IMR-90 (cell line): Measurements from ENCODE around the gene NAPEPLD. TPM values are rescaled to one million over a fixed set of nuclear protein-coding genes. Genes with fewer than 3 reads are reported as not detected.
"Not testable (repeated sequence)": the region's sequence is repeated elsewhere in the genome, so short reads cannot be mapped to it uniquely, and the experiment has no call there.

Experiments used
- ATAC-seq: fragments of 200-7000 bp; cut with Tn5 transposase; 2 replicates; pipeline ENCODE4 v1.9.1; 2020; ENCODE audit warnings: low read depth, mild to moderate bottlenecking, moderate library complexity
- BruUV-seq: library from RNA; stranded (reverse); fragments of 400-500 nt; replicated peaks from 2 replicates; lab custom pipeline; 2021; lab: Mats Ljungman, UMichigan
- CTCF ChIA-PET: fragments of 300-600 bp; formaldehyde crosslinking; extraction: SDS; loops from one replicate; lab custom pipeline; 2021; ENCODE audit warnings: antibody characterized with exemption; lab: Yijun Ruan, JAX
- POLR2A ChIA-PET: fragments of 300-600 bp; sonication (Branson Sonifier 250); formaldehyde crosslinking; loops from one replicate; lab custom pipeline; 2022; ENCODE audit warnings: antibody characterized with exemption; ENCODE audit not compliant: unreplicated experiment; lab: Charles Lee
- DNase-seq: peaks from one replicate; pipeline ENCODE4 v3.0.0; 2013
- H2AFZ ChIP-seq: replicated peaks from 2 replicates; pipeline ENCODE3; 2013; ENCODE audit warnings: low read length, mild to moderate bottlenecking; ENCODE audit not compliant: poor library complexity
- H2AK5ac ChIP-seq: 2 replicates; pipeline ENCODE4 v1.6.1; 2013; ENCODE audit warnings: low read depth, low read length, inconsistent platforms
- H2AK9ac ChIP-seq: replicated peaks from 2 replicates; pipeline ENCODE3; 2013; ENCODE audit warnings: mild to moderate bottlenecking, low read depth, low read length, moderate library complexity; ENCODE audit not compliant: poor library complexity
- H2BK120ac ChIP-seq: 2 replicates; pipeline ENCODE4 v1.6.1; 2013; ENCODE audit warnings: low read depth, low read length, inconsistent platforms
- H2BK15ac ChIP-seq: 3 replicates; pipeline ENCODE4 v1.6.1; 2013; ENCODE audit warnings: low read depth, low read length, inconsistent platforms
- H2BK20ac ChIP-seq: 2 replicates; pipeline ENCODE4 v1.6.1; 2013; ENCODE audit warnings: low read depth, mild to moderate bottlenecking, inconsistent platforms, low read length, moderate library complexity
- H2BK5ac ChIP-seq: 2 replicates; pipeline ENCODE4 v1.6.1; 2013; ENCODE audit warnings: mild to moderate bottlenecking, low read depth, low read length, inconsistent platforms; ENCODE audit not compliant: poor library complexity, severe bottlenecking
- H3K14ac ChIP-seq: replicated peaks from 2 replicates; pipeline ENCODE4 v1.6.1; 2013; ENCODE audit warnings: low read depth, low read length, inconsistent platforms
- H3K18ac ChIP-seq: 2 replicates; pipeline ENCODE4 v1.6.1; 2013; ENCODE audit warnings: low read depth, low read length, control low read depth
- H3K23ac ChIP-seq: 2 replicates; pipeline ENCODE4 v1.6.1; 2013; ENCODE audit warnings: low read depth, low read length, inconsistent platforms
- H3K27ac ChIP-seq: 2 replicates; pipeline ENCODE4 v1.5.1; 2013; ENCODE audit warnings: mild to moderate bottlenecking, control low read depth, low read length; ENCODE audit not compliant: insufficient read depth
- H3K27me3 ChIP-seq: 2 replicates; pipeline ENCODE4 v1.6.1; 2013; ENCODE audit warnings: low read length; ENCODE audit not compliant: control insufficient read depth, insufficient read depth
- H3K36me3 ChIP-seq: 2 replicates; pipeline ENCODE4 v1.6.1; 2013; ENCODE audit warnings: low read length, mixed read lengths; ENCODE audit not compliant: control insufficient read depth, insufficient read depth
- H3K4ac ChIP-seq: 2 replicates; pipeline ENCODE4 v1.6.1; 2013; ENCODE audit warnings: low read depth, low read length, inconsistent platforms
- H3K4me1 ChIP-seq: 2 replicates; pipeline ENCODE4 v1.6.1; 2013; ENCODE audit warnings: low read length, mixed read lengths; ENCODE audit not compliant: control insufficient read depth, insufficient read depth
- H3K4me2 ChIP-seq: 2 replicates; pipeline ENCODE4 v1.6.1; 2013; ENCODE audit warnings: low read depth, mild to moderate bottlenecking, control low read depth, low read length, moderate library complexity
- H3K4me3 ChIP-seq: 2 replicates; pipeline ENCODE4 v1.5.1; 2013; ENCODE audit warnings: low read depth, mild to moderate bottlenecking, control low read depth, low read length, moderate library complexity; ENCODE audit not compliant: insufficient read depth
- H3K56ac ChIP-seq: 2 replicates; pipeline ENCODE4 v1.6.1; 2013; ENCODE audit warnings: low read length, inconsistent platforms; ENCODE audit not compliant: insufficient read depth; ENCODE audit errors: extremely low read depth
- H3K79me1 ChIP-seq, 2 experiments: 2 replicates each; pipeline ENCODE4 v1.6.1; 2013; ENCODE audit warnings: low read length in 2 of 2, inconsistent platforms in 1 of 2, low read depth in 1 of 2
- H3K9ac ChIP-seq: 2 replicates; pipeline ENCODE4 v1.6.1; 2013; ENCODE audit warnings: low read depth, low read length, control low read depth
- H3K9me1 ChIP-seq: 2 replicates; pipeline ENCODE4 v1.6.1; 2013; ENCODE audit warnings: low read length, inconsistent platforms; ENCODE audit not compliant: insufficient read depth
- H3K9me3 ChIP-seq: 2 replicates; pipeline ENCODE4 v1.6.1; 2013; ENCODE audit warnings: low read length; ENCODE audit not compliant: control insufficient read depth, insufficient read depth
- H4K20me1 ChIP-seq: 2 replicates; pipeline ENCODE4 v1.6.1; 2013; ENCODE audit warnings: low read length, inconsistent platforms; ENCODE audit not compliant: insufficient read depth
- H4K5ac ChIP-seq: 2 replicates; pipeline ENCODE4 v1.6.1; 2013; ENCODE audit warnings: mild to moderate bottlenecking, low read depth, low read length, control low read depth
- H4K8ac ChIP-seq, 2 experiments: 2 replicates each; pipeline ENCODE4 v1.6.1; 2013; ENCODE audit warnings: low read depth in 2 of 2, low read length in 2 of 2, control low read depth in 1 of 2, inconsistent platforms in 1 of 2
- H4K91ac ChIP-seq: 2 replicates; pipeline ENCODE4 v1.6.1; 2013; ENCODE audit warnings: low read depth, low read length, inconsistent platforms; ENCODE audit not compliant: insufficient read depth
- WGBS, 2 experiments: methylation state at CpG; one replicate each; pipeline versions ENCODE4 v1.1.5 to v1.1.7; 2013; ENCODE audit warnings: missing lambda C conversion rate in 2 of 2; ENCODE audit not compliant: insufficient read length in 1 of 2; ENCODE audit errors: extremely low coverage in 2 of 2; 5-methylcytosine and 5-hydroxymethylcytosine counted together
- dilution Hi-C: fragments of 300-500 bp; cut with HindIII; formaldehyde crosslinking; loops from one replicate; pipeline ENCODE4 v1.14.3; 2018; ENCODE audit warnings: low sequenced_read_pairs; ENCODE audit not compliant: unreplicated experiment
- in situ Hi-C: fragments of 300-500 bp; cut with MboI; formaldehyde crosslinking; loops from 3 replicates; pipeline ENCODE4 v1.14.3; 2019; ENCODE audit warnings: low sequenced_read_pairs, inconsistent platforms, mixed read lengths
- intact Hi-C: fragments of 100-400 bp; cut with micrococcal nuclease; formaldehyde crosslinking; loops from 2 replicates; pipeline ENCODE4 v1.10.0; 2022
- polyA plus RNA-seq, 3 experiments: library from polyadenylated mRNA; depleted of rRNA; stranded (reverse); fragments of >200 nt; gene quantifications; 2 replicates each; pipeline ENCODE4 v1.2.3, GENCODE V29; 2012; ENCODE audit warnings: low replicate concordance in 1 of 3
- total RNA-seq: library from RNA; depleted of rRNA; stranded (reverse); fragments of >200 nt; gene quantifications from 2 replicates; pipeline ENCODE4 v1.2.3, GENCODE V29; 2012

Gene NAPEPLD
- total and polyA plus RNA-seq, 2 of the 4 experiments (the other 2 are of a cell fraction) = 2.2 to 3.4 TPM

DNA sequence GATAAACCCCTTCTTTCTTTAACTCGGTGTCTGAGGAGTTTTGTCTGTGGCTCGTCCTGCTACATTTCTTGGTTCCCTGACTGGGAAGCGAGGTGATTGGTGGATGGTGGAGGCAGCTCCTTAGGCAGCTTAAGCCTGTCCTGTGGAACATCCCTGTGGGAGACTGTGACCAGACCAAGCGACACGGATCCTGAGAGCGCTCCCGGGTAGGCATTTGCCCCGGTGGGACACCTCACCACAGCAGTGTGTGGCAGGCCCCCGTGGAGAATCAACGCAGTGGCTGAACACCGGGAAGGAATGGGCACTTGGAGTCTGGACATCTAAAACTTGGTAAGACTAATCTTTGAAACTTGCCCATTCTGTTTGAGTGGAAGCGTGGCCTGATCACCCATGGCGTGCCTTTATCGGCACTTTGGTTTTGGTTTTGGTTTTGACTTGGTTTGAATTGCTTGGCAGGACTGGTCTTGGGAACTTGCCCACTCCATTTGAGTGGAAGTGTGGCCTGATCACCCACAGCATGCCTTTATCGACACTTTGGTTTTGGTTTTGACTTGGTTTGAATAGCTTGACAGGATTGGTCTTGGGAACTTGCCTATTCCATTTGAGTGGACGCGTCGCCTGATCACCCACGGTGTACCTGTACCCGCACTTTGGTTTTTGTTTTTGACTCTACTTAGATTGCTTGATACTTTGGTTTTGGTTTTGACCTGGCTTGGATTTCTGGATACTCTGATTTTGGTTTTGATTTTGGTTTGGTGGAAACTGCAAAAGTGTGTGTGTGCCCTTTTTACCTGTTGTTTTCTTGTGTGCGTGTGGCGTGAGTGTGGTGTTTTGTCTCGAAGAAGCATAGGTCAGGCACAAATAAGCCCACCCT is 4.1 kb upstream of the NAPEPLD start:
- H4K5ac ChIP-seq, dilution Hi-C loops, intact Hi-C loops, in situ Hi-C loops, H3K18ac ChIP-seq, H3K56ac ChIP-seq, H2BK15ac ChIP-seq, H2BK5ac ChIP-seq, H2AFZ ChIP-seq, H3K27ac ChIP-seq, H3K36me3 ChIP-seq, H3K9me1 ChIP-seq, H2AK5ac ChIP-seq, H4K20me1 ChIP-seq, H2BK120ac ChIP-seq, H3K14ac ChIP-seq, DNase-seq, H2AK9ac ChIP-seq, CTCF ChIA-PET, H3K23ac ChIP-seq, H2BK20ac ChIP-seq, H3K4me1 ChIP-seq, ATAC-seq, H3K9ac ChIP-seq, H3K79me1 ChIP-seq, H4K91ac ChIP-seq, POLR2A ChIA-PET, H3K4me2 ChIP-seq, H3K9me3 ChIP-seq, H3K27me3 ChIP-seq, BruUV-seq, H3K4ac ChIP-seq, H3K4me3 ChIP-seq, H4K8ac ChIP-seq: not testable (repeated sequence)
- 98% methylated on average over 11 of the region's 23 CpGs; no CpG with 5 or more reads in 1 of the 2 experiments for WGBS, 2 experiments

DNA sequence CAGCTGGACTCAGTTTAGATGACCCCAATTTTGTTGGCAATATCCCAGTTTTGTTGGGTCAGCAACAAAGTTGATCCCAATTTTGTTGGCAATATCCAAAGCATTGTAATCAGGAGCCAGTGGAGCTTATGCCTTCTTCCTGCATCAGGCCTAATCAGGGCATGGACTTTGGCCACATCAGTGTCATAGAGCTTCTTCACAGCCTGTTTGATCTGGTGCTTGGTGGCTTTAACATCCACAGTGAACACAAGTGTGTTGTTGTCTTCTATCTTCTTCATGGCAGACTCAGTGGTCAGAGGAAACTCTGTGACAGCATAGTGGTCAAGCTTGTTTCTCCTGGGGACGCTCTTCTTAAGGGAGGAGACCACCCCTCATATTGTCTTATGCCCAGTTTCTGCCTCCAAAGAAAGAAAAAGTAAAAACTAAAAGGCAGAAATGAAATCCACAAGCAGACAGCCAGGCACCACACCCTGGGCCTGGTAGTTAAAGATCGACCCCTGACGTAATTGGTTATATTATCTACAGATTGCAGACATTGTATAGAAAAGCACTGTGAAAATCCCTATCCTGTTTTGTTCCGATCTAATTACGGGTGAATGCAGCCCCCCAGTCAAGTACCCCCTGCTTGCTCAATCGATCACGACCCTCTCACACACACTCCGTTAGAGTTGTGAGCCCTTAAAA is 3.2 kb upstream of the NAPEPLD start:
- H2BK5ac ChIP-seq, H2AFZ ChIP-seq, H2AK9ac ChIP-seq, H3K9me1 ChIP-seq, H4K5ac ChIP-seq, H3K4me2 ChIP-seq, BruUV-seq, H2BK20ac ChIP-seq, H3K36me3 ChIP-seq, H3K14ac ChIP-seq, H3K27me3 ChIP-seq, H4K20me1 ChIP-seq, H2AK5ac ChIP-seq, H2BK120ac ChIP-seq, dilution Hi-C loops, H4K91ac ChIP-seq, CTCF ChIA-PET, DNase-seq, H2BK15ac ChIP-seq, H3K4me3 ChIP-seq, H3K79me1 ChIP-seq, ATAC-seq, H3K9me3 ChIP-seq, H3K56ac ChIP-seq, H3K9ac ChIP-seq, H3K18ac ChIP-seq, intact Hi-C loops, H3K27ac ChIP-seq, H4K8ac ChIP-seq, H3K23ac ChIP-seq, in situ Hi-C loops, H3K4ac ChIP-seq, H3K4me1 ChIP-seq, POLR2A ChIA-PET: not testable (repeated sequence)
- no CpG with 5 or more reads among the region's 8 CpGs for whole genome bisulfite sequencing, 2 experiments
